Islet precursor cell (in vitro differentiated cells): Measurements from ENCODE around the gene CLIC4.

Source experiments
- DNase-seq: peaks from one replicate; pipeline ENCODE4 v3.0.0-alpha.2; 2018

CLIC4 gene

DNA sequence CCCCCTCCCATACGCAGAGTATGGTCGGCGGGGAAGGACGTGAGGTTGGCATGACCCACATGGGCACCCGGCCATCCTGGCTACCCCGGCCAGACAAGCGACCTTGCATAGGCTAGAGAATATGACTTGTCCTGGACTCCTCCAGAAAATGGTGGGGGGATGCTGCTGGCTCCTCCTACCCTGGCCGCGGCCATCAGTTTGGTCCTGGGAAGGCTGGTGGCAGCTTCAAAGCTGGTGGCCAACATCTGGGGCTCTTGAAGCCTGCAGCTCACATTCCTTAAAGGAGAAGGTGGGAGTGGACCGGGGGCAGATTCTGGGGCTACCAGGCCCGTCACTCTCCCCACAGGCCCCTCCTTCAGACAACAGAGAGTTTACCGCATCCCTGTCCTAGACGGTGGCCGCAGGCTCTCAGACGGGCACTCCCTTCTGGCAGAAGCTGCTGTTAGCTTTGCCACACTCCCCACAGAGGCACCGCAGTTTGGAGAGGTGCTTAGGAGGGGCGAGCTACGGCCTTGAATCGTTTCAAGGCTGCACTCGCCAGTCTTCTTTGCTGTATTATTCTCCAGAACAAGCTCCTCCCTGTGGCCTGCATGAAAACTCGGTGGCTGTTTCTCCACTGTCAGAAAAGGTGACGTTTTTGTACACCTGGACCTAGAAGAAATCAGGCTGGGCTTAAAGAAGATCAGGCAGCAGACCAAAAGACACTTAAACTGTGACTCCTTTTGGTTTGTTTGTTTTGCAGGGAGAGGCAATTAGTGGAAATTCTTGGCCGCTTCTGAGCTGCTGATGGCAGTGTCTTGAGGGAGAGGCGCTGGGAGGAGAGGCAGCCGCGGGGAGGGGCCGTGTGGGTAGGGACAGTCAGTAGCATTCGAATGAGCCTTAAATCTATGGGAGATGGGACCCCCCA lies 116.8 kb downstream of the CLIC4 start:
- DNase-seq: no peak

DNA sequence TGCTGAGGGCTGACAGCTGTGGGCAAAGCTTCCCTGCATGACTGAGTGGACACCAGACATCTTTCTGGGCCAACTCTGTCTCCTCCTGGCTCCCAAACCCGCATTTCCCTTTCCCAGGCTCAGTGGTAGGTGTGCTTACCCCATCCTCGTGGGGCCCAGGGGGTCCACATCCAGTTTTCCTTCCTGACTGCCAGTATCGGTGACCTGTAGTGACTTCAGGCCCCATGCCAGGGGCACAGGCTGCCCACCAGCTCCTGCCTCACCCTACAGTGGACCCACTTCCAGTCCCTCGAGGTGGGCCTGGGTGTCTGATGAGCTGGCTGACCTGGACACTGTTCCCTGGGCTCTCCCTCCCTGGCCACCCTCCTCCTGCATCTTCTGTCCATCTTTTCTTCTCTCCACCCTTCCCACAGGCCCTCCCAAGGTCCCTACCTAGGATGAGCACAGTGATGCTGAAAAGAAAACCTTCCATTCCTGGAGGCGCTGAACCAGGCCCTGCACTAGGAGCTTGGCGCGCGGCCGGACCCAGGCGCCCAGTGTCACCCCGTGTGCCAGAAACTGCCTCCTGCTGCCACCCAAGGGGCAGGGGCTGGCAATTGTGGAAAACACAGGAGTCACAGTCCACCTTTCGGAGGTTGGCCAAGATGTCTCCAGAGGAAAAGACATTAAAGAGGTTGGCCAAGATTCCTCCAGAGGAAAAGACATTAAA lies 117.7 kb downstream of the CLIC4 start:
- DNase-seq: peak; percentile 50

DNA sequence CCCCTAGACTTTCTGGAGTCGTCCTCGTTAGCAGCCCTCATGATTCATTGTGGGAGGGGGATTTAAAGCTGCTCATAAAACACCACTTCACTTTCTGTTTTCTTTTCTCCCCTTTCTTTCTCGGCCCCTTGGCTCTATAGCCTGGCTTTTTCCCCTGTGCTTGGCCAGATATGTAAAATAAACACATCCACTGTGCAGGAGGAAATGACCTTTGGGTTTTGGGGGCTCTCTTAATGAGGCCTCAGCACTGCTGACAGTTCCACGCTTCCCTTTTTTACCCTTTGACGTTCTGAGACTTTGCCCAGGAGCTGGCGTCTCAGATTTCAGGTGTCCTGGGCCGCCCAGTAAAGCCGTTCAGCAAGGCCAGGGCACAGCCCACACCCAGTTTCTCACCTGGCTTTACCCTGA lies 119.1 kb downstream of the CLIC4 start:
- DNase-seq: peak; percentile 59

DNA sequence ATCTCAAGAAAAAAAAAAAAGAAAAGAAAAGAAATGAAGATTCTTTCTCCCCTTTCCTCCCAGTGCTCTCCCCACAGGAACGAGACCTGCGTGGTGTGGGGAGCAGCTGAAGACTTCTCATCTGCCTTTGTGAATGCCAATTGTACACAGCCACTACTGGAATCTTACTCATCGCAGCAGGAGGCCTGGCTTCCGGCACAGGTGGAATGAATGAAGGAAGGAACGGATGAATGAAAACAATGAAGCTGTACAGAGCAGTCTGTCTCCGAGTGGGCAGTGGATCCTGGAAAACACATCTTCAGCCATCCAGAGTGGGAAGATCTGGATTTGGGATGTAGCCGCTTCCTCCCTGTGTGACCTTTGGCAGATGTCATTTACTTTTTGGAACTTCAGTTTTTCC lies 119.9 kb downstream of the CLIC4 start:
- peak; percentile 35 for DNase-seq

DNA sequence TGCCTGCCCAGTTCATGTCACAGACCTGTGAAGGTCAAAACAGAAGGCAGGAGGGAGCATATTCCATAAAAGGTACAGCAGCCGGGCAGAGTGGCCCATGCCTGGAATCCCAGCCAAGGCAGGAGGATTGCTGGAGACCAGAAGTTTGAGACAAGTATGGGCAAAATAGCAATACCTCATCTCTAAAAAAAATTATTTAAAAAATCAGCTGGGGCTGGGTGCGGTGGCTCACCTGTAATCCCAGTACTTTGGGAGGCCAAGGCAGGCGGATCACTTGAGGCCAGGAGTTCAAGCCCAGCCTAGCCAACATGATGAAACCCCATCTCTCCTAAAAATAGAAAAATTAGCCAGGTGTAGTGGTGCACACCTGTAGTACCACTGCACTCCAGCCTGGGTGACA lies 120.3 kb downstream of the CLIC4 start:
- DNase-seq: peak; percentile 14

DNA sequence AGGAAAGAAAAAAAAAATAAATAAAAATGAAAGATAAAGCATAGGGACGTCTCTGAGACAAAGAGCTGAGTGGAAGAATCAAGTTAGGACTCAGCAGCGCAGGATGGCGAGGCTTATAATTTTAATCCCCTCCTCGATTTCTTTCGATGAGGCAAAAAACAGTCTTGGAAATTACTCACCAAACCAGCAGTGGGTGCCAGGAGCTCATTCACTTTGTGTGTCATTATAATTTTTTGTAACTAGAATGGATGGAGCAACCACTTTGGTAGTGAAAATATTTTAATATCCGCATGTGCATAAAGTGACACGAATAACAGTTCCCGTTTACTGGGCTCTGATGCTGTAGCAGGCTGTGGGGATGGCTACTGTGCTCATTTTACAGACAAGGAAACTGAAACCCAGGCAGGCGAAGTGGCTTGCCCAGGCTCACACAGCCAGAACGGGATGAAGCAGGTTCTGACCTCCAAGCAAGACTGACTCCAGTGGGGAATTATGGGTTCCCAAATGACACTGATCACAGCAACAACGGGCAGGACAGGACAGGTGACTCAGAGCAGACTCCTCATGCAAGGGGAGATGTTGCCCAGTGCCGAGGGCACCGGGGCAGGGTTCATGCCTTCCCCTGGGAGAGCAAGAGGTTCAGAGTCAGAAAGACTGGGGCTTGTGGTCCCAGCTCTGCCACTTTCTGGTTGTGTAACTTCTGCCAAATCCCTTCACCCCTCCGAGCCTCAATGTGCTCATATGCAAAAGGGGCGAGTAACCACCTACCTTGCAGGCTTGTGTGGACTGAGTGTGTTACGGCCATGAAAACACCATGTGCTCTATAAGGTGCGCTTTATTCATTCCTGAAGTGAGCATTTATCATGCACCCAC lies 121.2 kb downstream of the CLIC4 start:
- DNase-seq: peak; percentile 47

DNA sequence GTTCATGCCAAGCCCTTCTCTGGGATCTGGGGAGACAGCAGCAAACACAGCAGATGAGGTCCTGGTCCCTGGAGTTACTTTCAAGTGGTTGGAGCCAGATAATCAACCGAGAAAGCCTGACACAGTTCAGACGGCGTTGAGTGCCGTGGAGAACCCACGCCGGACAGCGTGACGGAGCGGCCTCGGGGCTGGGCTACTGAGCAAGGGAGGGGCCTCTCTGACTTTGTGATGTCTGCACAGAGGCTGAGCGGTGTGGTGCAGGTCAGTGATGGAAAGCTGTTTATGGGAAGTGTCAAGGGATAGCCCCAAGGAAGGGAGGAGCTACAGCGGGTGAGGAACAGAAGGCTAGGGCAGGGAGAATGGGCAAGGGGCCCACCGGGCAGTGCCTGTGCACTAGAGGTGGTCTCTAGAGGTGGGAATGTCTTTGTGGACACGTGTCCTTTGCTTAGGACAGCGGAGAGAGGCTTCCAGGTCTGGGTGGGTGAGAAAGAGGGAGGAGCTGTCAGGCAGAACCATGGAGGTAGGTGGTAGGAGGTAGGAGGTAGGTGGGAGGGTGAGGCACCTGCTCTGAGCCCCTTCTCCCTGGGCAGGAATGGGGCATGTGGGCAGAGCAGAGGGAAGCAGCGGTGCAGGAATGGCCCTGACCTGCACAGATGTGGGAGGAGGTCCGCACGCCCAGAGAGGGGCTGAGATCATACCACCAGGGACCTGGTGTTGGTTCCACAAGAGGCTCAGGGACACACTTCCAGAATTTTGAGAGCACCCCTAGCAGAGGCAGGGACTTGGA lies 122.0 kb downstream of the CLIC4 start:
- DNase-seq: peak; percentile 47

DNA sequence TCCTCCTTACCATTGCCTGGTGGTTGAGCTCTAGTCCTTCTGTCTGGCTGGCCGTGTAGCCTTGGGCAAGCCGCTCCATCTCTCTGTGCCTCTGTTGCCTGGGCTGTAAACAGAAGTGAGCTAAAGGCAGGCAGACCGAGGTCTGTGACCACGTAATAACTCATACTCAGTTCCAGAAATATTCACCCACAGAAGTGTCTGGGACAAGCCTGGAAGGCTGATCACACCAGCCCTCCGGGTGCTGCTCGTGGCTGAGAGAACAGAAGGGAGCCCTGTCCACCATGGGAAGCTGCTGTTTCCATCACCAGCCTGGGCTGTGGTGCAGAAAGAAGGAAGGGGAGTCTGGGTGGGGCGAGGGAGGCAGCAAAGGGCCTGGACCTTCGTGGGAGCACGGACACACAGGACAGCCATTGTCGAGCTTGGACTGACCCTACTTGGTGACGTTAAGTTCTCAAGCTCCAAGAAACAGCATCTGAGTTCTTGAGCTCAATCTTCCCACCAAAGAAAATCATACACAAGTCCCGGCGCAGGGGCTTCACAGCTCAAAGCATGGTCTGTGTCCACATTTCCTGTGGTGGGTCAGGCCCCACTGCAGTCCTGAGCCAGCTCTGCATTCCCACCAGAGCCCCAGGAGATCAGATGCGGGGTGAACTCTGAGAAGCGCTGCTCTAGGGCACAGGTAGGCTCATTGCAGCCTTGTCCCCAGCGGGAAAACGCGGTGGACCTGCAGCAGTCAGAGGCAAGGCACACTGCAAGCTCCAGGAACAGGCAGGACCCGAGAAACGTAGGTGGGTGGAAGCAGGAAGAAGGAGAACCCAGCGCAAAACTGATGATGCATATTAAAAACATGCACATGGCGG lies 123.0 kb downstream of the CLIC4 start:
- peak; percentile 50 for DNase-seq

DNA sequence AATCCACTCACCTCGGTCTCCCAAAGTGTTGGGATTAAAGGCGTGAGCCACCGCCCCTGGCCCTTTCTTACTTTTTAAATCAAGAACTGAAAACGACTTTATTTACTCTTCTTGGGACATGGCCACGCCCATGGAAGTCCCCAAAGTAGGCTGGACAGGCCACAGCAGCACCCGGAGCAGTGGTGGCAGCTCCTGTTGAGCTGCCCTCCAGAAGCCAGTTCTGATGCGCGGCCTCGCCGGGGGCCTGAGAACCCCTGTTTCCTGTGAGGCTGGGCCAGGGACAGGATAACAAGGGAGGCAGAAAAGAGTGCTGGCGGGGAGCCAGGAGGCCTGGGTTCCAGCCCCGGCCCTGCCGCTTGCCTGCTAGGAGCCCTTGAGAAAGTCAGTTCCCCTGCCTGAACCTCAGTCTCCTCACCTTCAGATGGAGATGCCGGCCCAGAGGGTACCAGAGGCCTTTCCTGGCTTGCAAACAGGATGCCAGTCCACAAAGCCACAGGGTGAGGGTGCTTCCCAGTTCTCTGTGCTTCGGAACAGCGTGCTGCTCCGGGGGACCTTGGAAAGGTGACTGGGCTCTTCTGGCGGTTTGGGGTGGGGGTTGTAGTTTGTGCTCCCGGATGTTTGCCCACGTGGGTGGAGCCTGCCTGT lies 125.4 kb downstream of the CLIC4 start:
- peak; percentile 50 for DNase-seq

DNA sequence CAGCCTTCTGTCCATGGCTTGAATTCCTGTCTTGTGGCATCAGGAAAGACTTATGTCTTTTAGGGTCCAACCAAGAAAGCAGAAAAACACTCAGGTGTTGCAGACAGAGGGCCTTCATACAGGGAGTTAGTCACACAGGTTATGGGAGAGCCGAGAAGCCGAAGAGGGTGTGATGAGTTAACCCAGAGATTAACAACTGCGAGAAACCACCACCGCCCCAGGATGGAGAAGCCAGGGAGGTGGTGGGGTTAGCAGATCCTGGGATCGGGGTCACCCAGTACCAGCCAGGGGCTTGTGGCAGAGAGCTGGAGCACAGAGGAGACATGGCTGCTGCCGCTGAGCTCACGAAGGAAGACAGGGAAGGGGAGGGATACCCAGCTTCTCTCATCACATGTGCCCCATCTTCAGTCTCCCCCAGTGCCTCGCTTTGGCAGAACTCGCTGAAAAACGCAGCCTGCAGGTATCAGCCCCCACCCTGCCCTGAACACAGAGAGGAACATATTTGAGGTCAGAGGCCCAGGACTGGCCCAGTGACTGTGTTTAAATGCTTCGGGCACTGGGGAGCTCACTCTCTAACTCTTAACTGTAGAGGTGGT lies 126.2 kb downstream of the CLIC4 start:
- peak; percentile 48 for DNase-seq

DNA sequence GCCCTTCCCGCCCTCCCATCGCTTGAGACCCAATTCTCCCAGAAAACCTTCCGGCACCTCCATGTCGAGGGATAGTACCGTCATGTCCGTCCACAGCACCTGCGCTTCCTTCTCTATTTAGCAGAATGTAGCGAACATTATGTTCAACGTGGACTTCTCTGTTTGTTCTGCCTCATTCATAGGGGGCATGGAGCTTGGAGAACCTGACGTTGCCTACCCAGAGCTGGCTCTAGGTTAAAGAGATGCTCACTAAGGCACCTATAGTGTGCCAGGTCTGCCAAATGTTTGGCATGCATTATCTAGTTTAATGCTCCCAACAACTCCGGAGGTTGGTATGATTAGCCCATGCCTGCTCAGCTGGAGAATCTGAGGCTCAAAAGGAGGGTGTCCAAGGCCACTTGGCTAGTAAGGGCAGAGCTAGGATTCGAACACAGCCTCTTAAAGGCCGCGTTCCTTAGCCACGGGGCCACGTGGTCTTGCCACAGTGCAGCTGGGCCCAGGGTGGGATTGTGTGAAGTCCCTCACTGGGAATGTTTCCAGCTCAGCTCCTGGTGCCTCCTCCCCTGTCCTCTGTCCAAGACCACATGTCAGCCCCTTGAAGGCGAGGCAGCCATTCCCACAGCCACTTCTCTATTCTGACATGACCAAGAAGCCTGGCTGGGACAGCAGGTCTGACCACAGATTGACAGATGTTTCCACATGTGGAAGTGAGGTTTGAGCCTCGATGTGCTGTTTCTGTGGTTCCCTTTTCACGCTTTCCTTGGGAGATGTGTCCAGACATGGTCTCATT lies 127.0 kb downstream of the CLIC4 start:
- peak; percentile 40 for DNase-seq

DNA sequence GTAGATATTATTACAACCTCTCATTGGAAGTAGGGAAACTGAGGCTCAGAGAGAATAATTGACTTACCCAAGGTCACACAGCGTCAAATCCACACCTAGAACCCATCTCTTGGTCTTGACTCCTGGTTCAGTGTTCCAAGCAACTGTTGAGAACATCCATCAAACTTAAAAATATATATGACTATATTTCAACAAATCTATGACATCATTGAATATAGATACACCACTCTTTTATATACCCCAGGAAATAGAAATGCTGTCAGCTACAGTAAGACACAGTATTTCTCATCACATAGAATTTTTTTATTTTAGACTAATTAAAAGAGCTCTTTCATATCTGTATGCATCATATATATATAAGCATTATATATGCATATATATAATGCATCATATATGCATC lies 127.9 kb downstream of the CLIC4 start:
- DNase-seq: no peak

DNA sequence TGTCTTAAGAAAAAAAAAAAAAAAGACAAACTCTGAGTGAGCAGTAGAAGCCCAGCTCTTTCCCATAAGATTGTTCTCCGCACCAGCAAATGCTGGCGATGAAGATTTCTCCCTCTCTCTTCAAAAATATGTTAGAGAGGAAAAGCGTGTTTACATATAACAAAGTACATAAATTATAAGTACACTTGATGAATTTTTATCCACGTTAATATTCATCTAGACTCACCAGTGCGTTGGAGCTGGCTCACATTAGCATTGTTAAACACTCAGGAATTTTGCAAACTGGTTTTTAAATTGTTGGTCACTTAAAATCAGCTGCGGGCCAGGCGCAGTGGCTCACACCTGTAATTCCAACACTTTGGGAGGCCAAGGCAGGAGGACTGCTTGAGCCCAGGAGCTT lies 128.8 kb downstream of the CLIC4 start:
- peak; percentile 9 for DNase-seq

DNA sequence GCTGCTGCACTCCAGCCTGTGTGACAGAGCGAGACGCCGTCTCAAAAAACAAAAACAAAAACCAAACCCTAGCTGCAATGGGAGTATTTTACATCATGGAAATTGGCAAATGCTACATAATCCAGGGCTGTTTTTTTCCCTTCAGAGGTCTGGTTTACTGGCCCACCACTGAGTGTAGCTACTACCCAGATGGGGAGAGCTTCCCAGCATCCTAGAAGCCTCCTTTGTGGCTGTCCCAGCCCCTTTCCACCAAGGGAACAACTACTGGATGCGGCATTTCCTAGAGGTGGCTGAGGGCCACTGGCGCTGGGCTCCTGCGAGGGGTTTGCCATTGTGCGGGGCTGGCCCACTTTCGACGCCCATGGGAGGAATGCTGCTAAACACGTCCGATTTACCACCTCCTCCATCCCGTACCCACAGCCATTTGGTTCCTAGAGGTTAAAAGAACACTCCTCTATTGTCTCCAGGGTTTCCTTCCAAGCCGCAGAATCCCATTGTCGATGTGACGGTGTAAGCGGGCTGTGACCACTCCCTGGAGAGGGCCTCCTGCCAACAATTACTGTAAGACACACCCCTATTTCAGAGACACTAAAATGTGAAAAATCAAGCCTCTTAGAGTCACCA lies 129.5 kb downstream of the CLIC4 start:
- peak; percentile 53 for DNase-seq

DNA sequence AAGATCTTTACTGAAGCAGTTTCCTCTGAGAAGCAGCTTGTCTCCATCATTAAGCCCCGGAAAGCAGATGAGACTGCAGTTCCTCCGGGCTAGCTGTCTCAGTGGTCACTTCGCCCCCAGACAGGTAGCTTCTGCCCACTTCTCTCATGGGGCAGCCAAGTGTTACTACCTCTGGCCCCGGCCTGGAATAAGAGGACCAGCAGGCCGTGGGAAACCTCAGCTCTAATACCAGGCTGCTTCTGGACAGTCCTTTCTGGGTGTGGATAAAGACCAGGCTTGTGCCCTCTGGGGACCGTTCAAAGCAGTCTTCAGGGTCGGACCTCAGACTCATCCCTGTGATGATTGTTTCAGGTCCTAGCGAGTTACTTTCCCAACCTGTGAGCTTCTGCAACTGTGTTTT lies 130.0 kb downstream of the CLIC4 start:
- DNase-seq: peak; percentile 56

DNA sequence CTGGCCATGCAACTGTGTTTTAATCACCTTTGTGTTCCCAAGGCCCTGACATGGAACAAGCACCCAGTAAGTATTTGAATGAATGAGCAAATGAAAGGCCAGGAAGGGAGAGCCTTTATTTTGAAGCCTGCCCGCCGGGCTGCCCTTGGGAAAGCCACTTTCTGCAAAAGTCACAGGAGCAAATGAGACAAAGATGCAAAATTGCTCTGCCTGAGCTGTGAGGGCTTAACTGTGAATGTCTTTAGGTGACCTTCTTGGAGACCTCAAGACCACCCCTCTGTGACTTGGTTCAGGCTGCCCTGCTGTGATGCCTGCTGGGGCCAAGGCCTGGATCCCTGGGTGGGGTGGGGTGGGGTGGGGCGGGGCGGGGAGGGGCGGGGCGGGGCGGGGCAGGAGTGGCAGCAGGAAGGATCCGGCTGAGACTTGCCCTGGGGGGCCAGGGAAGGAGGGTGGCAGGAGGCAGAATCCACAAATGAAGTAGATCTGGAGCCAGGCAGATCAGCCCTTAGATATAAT lies 130.8 kb downstream of the CLIC4 start:
- DNase-seq: peak; percentile 39

DNA sequence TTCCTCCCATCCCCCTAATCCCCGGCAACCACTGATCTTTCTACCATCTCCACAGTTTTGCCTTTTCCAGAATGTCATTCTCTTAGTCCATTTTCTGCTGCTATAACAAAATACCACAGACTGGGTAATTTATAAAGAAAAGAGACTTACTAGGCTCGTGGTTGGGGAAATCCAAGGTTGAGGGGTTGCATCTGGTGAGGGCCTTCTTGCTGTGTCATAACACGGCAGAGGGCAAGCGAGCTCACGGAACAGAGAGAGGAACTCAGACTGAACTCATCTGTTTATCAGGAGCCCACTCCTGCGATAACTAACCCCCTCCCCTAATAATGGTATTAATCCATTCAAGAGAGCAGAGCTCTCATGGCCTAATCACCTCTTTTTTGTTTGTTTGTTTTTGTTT lies 132.8 kb downstream of the CLIC4 start:
- DNase-seq: peak; percentile 2
